ENCODE data around the gene MPP4.

The MPP4 gene

GRCh38 chr2:201699416-201699815 lies 972 bp upstream of the MPP4 start:
- TF ChIP-seq CTCF (IDR thresholded peaks at IDR 0.05; ENCODE audit: insufficient read depth, low read depth, low read length, missing control alignments), result no peak
- DNase-seq (ENCODE audit: low read depth), result no peak
- H3K4me3 ChIP-seq (ENCODE audit: low read length), result no peak overlapping the region

GRCh38 chr2:201697899-201698298 lies 545 bp downstream of the MPP4 start:
- no peak overlapping the region for H3K4me3 ChIP-seq (ENCODE audit: low read length)
- TF ChIP-seq CTCF (IDR thresholded peaks at IDR 0.05; ENCODE audit: insufficient read depth, low read depth, low read length, missing control alignments), result no peak
- peak; percentile 44 for DNase-seq (ENCODE audit: low read depth)

GRCh38 chr2:201696151-201696659 lies 2.2 kb downstream of the MPP4 start:
- no peak overlapping the region for H3K4me3 ChIP-seq (ENCODE audit: low read length)
- TF ChIP-seq CTCF (IDR thresholded peaks at IDR 0.05; ENCODE audit: insufficient read depth, low read depth, low read length, missing control alignments), result no peak
- DNase-seq (ENCODE audit: low read depth), result peak; percentile 55

- TF ChIP-seq CTCF (IDR thresholded peaks at IDR 0.05; ENCODE audit: insufficient read depth, low read depth, low read length, missing control alignments), result no peak
- no peak overlapping the region for H3K4me3 ChIP-seq (ENCODE audit: low read length)
- DNase-seq (ENCODE audit: low read depth), result no peak
These were observed 13.3 kb downstream of the MPP4 start for GRCh38 chr2:201685156-201685555.

GRCh38 chr2:201680743-201681142 lies 17.7 kb downstream of the MPP4 start:
- H3K4me3 ChIP-seq (ENCODE audit: low read length), result no peak overlapping the region
- DNase-seq (ENCODE audit: low read depth), result peak; percentile 34
- peak; percentile 38 for TF ChIP-seq CTCF (IDR thresholded peaks at IDR 0.05; ENCODE audit: insufficient read depth, low read depth, low read length, missing control alignments)

- no peak for TF ChIP-seq CTCF (IDR thresholded peaks at IDR 0.05; ENCODE audit: insufficient read depth, low read depth, low read length, missing control alignments)
- H3K4me3 ChIP-seq (ENCODE audit: low read length), result no peak overlapping the region
- DNase-seq (ENCODE audit: low read depth), result no peak
These were observed 20.0 kb downstream of the MPP4 start for GRCh38 chr2:201678401-201678800.

- no peak overlapping the region for H3K4me3 ChIP-seq (ENCODE audit: low read length)
- DNase-seq (ENCODE audit: low read depth), result no peak
- no peak for TF ChIP-seq CTCF (IDR thresholded peaks at IDR 0.05; ENCODE audit: insufficient read depth, low read depth, low read length, missing control alignments)
These were observed 23.0 kb downstream of the MPP4 start for GRCh38 chr2:201675454-201675853.

All from epithelial cell of esophagus (primary cell).